Breast epithelium (tissue), 4 donors: ENCODE data around the gene HVCN1. TPM values are rescaled to one million over a fixed set of nuclear protein-coding genes. Genes with fewer than 3 reads are reported as not detected.
"Not testable (repeated sequence)": the region's sequence is repeated elsewhere in the genome, so short reads cannot be mapped to it uniquely, and the experiment has no call there.

Experiments
- DNase-seq, 2 donors: peaks; one replicate each; pipeline ENCODE4 v3.0.0-alpha.2; 2019; ENCODE audit warnings: low spot score in 2 of 2
- H3K27ac ChIP-seq, 2 donors: fragments of 200-600 bp; sonication (generic) in 1 of 2; one replicate each; pipeline ENCODE4 v1.5.1; 2016 to 2019; ENCODE audit warnings: mild to moderate bottlenecking in 1 of 2
- H3K27me3 ChIP-seq, 2 donors: fragments of 200-600 bp; sonication (generic) in 1 of 2; one replicate each; pipeline versions ENCODE4 v1.5.1 to v1.6.0; 2017 to 2019; ENCODE audit warnings: control low read depth in 1 of 2, mild to moderate bottlenecking in 1 of 2
- H3K36me3 ChIP-seq: fragments of 200-600 bp; one replicate; pipeline ENCODE4 v1.5.1; 2019
- H3K4me1 ChIP-seq, 2 donors: fragments of 200-600 bp; sonication (generic); one replicate each; pipeline ENCODE4 v1.5.1; 2016 to 2019; ENCODE audit warnings: control low read depth in 1 of 2
- H3K4me3 ChIP-seq, 3 donors: fragments of 200-600 bp; sonication (generic); 1 replicate in 2 of 3; 2 replicates in 1 of 3; pipeline ENCODE4 v1.5.1; 2016 to 2019; ENCODE audit warnings: mild to moderate bottlenecking in 3 of 3, moderate library complexity in 2 of 3
- H3K9me3 ChIP-seq, 2 donors: fragments of 200-600 bp; sonication (generic) in 1 of 2; one replicate each; pipeline ENCODE4 v1.5.1; 2016 to 2019; ENCODE audit warnings: control low read depth in 1 of 2
- POLR2A ChIP-seq: fragments of 450-650 bp; IDR thresholded peaks from one replicate; pipeline ENCODE4 v1.6.1; 2016; ENCODE audit warnings: antibody characterized with exemption, mild to moderate bottlenecking, moderate library complexity
- POLR2AphosphoS5 ChIP-seq, 3 donors: sonication (generic); formaldehyde crosslinking; IDR thresholded peaks; one replicate each; pipeline ENCODE4 v1.6.1; 2017; ENCODE audit warnings: antibody characterized with exemption in 3 of 3
- intact Hi-C: fragments of 100-400 bp; cut with DNase I; formaldehyde crosslinking; loops from one replicate; pipeline ENCODE4 v1.15.1; 2023; ENCODE audit warnings: low total_unique reads
- total RNA-seq, 3 donors: library from RNA; depleted of rRNA; stranded (reverse); fragments of >200 nt; gene quantifications; one replicate each; pipeline ENCODE4 v1.1.0, GENCODE V29; 2016
- TF ChIP-seq, protein P1 (sequence below), 3 donors: fragments of 450-650 bp; IDR thresholded peaks; one replicate each; pipeline ENCODE4 v1.5.1; 2016 to 2017; ENCODE audit warnings: antibody characterized with exemption in 3 of 3, mild to moderate bottlenecking in 3 of 3, moderate library complexity in 3 of 3

HVCN1 gene
- total RNA-seq, 3 donors from 2014 or later, result 2.6 to 16.6 (median 7.6) TPM

DNA sequence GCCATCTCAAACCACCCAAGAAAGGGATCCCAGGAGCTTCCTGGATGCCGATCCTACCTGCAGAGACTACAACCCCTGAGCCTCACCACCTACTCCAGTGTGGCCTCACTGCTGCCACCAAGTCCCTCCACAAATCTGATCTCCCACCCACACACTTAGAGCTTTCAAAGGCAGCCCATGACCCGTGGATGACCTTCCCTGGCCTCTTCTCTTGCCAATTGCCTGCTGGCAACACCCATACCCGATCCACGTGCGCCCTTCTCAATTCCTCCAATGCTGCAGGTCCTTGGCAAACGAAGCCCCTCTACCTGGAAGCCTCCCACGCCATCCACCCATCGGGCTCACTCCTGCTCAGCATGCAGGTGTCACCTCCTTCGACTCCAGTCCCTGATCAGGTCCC lies 30.7 kb downstream of the HVCN1 start:
- no peak overlapping the region for H3K27ac ChIP-seq
- H3K36me3 ChIP-seq, result no peaks in the 10 kb centered on the region
- no peak overlapping the region for H3K4me3 ChIP-seq
- no peak for DNase-seq
- TF ChIP-seq POLR2AphosphoS5 (IDR thresholded peaks at IDR 0.05) (no peak), POLR2A (no peak)
- TF ChIP-seq, protein P1, sequence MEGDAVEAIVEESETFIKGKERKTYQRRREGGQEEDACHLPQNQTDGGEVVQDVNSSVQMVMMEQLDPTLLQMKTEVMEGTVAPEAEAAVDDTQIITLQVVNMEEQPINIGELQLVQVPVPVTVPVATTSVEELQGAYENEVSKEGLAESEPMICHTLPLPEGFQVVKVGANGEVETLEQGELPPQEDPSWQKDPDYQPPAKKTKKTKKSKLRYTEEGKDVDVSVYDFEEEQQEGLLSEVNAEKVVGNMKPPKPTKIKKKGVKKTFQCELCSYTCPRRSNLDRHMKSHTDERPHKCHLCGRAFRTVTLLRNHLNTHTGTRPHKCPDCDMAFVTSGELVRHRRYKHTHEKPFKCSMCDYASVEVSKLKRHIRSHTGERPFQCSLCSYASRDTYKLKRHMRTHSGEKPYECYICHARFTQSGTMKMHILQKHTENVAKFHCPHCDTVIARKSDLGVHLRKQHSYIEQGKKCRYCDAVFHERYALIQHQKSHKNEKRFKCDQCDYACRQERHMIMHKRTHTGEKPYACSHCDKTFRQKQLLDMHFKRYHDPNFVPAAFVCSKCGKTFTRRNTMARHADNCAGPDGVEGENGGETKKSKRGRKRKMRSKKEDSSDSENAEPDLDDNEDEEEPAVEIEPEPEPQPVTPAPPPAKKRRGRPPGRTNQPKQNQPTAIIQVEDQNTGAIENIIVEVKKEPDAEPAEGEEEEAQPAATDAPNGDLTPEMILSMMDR (IDR thresholded peaks at IDR 0.05), result no peak
- no peaks in the 10 kb centered on the region for H3K4me1 ChIP-seq
- H3K9me3 ChIP-seq, result no peaks in the 10 kb centered on the region
- intact Hi-C loops, result no loop called here
- H3K27me3 ChIP-seq, result no peaks in the 10 kb centered on the region

DNA sequence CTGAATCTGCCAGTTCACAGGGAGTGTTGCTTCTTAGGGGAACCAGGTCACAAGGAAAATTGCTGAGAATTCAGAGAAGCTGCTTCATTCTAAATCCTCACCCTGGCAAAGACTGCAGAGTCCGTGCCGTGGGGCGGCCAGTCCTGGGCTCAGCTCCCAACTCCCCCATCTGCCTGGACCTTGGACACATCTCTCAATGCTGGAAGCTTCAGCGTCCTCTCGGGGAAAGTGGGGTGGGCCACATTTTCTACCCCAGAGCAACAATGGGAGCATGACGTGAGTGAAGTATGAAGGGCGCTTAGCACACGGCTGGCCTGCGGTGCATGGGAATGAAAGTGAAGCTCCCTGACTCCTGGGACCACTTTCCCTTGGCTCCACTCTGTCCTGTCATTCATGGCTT lies 31.2 kb downstream of the HVCN1 start:
- H3K4me3 ChIP-seq, result no peak overlapping the region
- TF ChIP-seq POLR2A (no peak), POLR2AphosphoS5 (IDR thresholded peaks at IDR 0.05) (no peak)
- TF ChIP-seq, protein P1 (IDR thresholded peaks at IDR 0.05), result no peak
- no peaks in the 10 kb centered on the region for H3K27me3 ChIP-seq
- no peaks in the 10 kb centered on the region for H3K9me3 ChIP-seq
- intact Hi-C loops, result no loop called here
- no peaks in the 10 kb centered on the region for H3K4me1 ChIP-seq
- H3K36me3 ChIP-seq, result no peaks in the 10 kb centered on the region
- no peak for DNase-seq
- no peak overlapping the region for H3K27ac ChIP-seq

DNA sequence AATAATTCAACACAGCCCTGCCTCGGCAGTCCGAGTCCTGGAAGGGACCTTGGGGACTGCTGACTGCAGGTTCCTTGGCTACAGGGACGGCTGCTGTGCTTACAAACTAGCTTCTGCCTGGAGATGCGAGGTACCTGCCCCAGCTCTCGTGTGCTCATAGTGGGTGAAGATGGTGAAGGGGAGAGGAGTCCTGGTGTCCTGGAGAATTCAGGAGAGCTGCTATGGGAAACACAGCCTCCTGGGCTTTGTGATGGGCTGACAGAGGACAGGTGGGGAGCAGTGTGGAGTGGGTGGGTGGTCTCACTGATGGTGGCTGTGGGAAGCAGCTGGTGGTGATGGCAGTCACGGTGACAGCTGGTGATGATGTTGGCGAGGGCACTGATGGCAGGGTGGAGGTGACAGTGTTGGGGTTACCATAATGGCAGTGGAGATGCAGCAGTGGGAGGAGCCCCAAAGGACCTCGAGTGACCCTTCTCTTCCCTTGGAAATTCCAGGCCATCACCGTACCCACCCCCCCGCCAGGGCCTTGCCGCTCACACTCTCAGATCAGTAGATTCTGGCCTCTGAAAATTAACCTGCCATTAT lies 32.8 kb downstream of the HVCN1 start:
- Histone ChIP-seq H3K27ac (no peak overlapping the region), H3K27me3 (no peaks in the 10 kb centered on the region), H3K9me3 (no peaks in the 10 kb centered on the region), H3K36me3 (no peaks in the 10 kb centered on the region), H3K4me3 (no peak overlapping the region), H3K4me1 (no peaks in the 10 kb centered on the region)
- intact Hi-C loops, result no loop called here
- TF ChIP-seq POLR2A (no peak), POLR2AphosphoS5 (IDR thresholded peaks at IDR 0.05) (no peak)
- TF ChIP-seq, protein P1 (IDR thresholded peaks at IDR 0.05), result no peak
- no peak for DNase-seq

DNA sequence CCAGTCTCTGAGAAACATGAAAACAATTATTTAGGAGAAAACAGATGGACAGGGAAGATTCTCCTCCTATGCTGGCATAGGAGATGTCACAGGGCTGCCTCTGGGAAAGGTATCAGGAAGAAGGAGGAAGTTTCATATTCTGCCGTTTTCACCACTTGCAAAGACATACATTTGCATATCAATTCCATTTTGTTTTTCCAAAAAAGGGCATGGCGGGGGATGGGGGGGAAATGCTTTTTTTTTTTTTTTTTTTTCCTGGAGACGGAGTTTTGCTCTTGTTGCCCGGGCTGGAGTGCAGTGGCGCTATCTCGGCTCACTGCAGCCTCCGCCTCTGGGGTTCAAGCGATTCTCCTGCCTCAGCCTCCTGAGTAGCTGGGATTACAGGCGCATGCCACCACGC lies 34.7 kb downstream of the HVCN1 start:
- H3K36me3 ChIP-seq, H3K4me1 ChIP-seq, H3K27ac ChIP-seq, H3K4me3 ChIP-seq, DNase-seq, intact Hi-C loops, H3K9me3 ChIP-seq, H3K27me3 ChIP-seq: not testable (repeated sequence)

DNA sequence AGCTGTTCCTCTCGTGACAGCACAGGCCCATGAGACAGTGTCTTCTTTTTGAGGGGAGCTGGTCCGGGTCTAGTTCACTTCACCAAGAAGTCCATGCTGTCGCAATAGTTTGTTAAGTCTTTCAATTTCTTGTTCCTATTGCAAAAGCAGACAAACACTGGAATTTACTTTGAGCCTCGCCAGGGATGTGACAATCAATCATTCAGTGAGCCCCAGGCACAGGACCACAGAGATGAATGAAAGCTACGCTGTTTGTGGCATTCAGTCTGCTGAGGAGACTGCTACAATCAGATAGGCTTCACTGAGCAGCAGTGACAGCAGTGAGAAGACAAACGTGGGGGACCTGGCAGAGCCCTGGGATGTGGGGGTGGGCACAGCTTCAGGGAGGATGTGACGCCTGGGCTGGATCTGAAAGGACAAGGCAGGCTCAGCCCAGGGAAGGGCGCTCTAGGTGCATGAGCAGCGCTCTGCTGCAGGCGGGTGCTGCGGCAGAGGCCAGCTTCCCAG lies 39.5 kb downstream of the HVCN1 start:
- peaks cover 6% of the 10 kb centered on the region for H3K36me3 ChIP-seq
- H3K4me3 ChIP-seq, result no peak overlapping the region
- no peaks in the 10 kb centered on the region for H3K9me3 ChIP-seq
- no peak for DNase-seq
- H3K27me3 ChIP-seq, result no peaks in the 10 kb centered on the region
- intact Hi-C loops, result no loop called here
- TF ChIP-seq, protein P1 (IDR thresholded peaks at IDR 0.05), result no peak
- TF ChIP-seq POLR2AphosphoS5 (IDR thresholded peaks at IDR 0.05) (no peak), POLR2A (no peak)
- H3K27ac ChIP-seq, result no peak overlapping the region
- H3K4me1 ChIP-seq, result no peaks in the 10 kb centered on the region
